Neural progenitor cell (in vitro differentiated cells): ENCODE measurements around the gene LARP1.

Experiments used
- CTCF ChIP-seq: fragments of 200-600 bp; sonication (generic); IDR thresholded peaks from 2 replicates; pipeline ENCODE4 v1.5.1; 2017; ENCODE audit warnings: antibody characterized with exemption, mild to moderate bottlenecking
- EZH2 ChIP-seq: fragments of 200-600 bp; sonication (generic); IDR thresholded peaks from 2 replicates; pipeline ENCODE4 v1.6.1; 2017; ENCODE audit warnings: antibody characterized with exemption, mild to moderate bottlenecking, moderate library complexity
- EZH2phosphoT487 ChIP-seq: fragments of 200-600 bp; sonication (generic); IDR thresholded peaks from 2 replicates; pipeline ENCODE4 v1.6.1; 2017; ENCODE audit warnings: antibody characterized with exemption

- TF ChIP-seq EZH2 (no peak), EZH2phosphoT487 (no peak), CTCF (no peak)
Measured at GRCh38 chr5:154815025-154815424, 59.8 kb downstream of the LARP1 start.
